ENCODE data around the gene FAM53A.
"Not testable (repeated sequence)": the region's sequence is repeated elsewhere in the genome, so short reads cannot be mapped to it uniquely, and the experiment has no call there.

FAM53A gene

DNA sequence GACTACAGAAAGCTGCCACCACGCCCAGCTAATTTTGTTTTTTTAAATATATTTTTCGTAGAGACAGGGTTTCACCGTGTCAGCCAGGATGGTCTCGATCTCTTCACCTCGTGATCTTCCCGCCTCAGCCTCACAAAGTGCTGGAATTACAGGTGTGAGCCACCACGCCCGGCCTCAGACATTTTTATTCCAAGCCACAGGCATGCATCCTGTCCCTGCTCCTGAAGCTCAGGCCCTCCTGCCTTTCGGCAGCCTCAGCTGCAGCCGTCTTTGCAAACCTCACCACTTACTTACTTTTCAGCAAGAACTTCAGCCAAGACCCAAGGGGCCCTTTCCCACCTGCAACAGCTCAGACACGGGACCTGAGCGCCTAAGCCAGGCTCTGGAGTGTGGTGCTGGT is 26.0 kb downstream of the FAM53A start:
- DNase-seq, result no peak

GRCh38 chr4:1656986-1657385 is 27.1 kb downstream of the FAM53A start:
- no peak for DNase-seq

DNA sequence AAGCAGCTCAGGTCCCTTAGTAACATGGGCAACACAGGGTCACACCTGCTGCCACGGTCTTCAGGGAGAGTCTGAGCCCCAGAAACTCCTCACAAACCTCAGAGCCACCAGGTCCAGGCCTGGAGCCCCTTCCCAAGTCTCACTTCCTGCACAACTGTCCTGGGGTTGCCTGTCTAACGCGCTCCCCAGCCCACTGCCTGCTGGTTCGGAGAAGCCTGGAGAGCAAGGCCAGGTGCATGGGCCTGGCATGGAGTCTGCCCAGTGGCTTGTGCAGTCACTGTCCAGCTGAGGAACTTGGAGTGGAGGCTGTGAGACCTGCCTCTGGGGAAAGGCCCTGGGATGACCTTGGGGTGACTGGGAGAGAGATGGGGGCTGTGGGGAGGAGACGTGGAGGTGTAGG is 28.0 kb downstream of the FAM53A start:
- DNase-seq, result no peak

DNA sequence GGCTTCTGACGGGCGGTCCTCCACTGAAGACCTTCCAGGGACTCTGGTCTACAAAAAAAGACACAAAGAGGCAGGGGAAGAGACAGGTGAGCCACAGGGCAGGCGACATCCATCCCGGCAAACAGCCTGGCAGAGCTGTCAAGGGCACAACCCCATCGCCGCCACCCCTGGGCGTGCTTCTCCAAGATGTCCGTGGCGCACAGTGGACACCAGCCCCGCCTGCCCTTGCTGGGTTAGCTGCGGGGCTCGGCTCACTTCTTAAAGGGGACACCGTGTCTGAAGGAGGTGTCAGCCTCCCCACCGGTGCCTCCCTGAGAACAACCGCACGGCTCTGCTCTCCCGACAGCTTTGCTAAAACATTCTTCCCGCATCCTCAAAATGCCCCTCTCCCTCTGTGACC is 28.4 kb downstream of the FAM53A start:
- no peak for DNase-seq

DNA sequence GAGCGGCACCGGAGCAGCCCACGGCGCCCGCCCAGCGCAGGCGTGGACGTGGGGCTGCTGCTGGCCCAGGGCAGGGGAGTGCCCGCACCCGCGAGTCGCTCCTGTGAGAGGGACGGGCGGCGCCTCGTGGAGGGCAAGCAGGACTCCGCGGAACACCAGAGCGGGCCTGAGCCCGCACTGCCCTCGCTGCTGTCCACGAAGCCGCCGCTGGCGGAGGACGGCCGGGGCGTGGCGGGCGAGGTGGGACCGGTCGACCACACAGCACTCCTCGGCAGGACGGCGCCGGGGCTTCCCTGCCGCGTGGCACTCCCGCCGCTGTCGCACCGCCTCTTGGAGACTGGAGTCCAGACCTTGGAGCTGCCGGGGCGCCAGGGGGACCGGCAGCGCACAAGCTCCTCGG is 29.0 kb downstream of the FAM53A start:
- DNase-seq, result no peak

- no peak for DNase-seq
Observed at GRCh38 chr4:1654216-1654955, 29.7 kb downstream of the FAM53A start.

DNA sequence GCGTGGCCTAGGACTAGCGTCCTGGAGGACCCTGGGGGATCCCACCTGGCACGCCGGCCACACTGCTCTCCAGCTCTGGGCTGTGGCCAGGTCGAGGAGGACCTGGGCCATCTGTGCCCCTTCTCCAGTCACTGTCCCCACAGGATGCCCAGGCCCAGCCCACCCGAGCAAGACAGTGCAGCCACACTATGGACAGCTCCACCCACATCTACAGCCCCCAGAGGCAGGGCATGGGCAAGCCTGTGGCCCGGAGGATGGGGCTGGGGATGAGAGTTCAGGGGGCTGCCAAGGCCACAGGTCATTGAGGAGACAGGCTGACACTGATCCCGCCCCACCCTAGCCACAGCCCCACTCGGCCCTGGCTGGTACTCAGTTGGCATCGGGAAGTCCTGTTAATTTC is 30.3 kb downstream of the FAM53A start:
- no peak for DNase-seq

GRCh38 chr4:1652088-1652487 is 32.0 kb downstream of the FAM53A start:
- no peak for DNase-seq

DNA sequence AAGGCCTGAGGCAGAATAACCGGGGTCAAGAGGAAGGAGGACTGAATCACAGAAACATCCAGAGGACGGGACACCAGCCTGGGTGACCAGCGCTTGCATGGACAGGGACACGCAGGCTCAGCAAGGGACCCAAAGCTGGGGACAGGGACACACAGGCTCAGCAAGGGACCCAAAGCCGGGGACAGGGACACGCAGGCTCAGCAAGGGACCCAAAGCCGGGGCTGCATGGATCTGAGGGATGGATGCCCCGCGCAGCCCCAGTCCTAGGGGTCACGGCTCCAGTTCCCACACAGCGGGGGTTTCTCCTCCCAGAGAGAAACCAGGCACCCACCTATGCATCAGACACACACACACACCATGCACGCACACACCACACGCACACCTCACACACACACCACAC is 32.5 kb downstream of the FAM53A start:
- no peak for DNase-seq

GRCh38 chr4:1648962-1649361 is 35.2 kb downstream of the FAM53A start:
- DNase-seq, result no peak

GRCh38 chr4:1647432-1647831 is 36.7 kb downstream of the FAM53A start:
- DNase-seq, result no peak

GRCh38 chr4:1646690-1647089 is 37.4 kb downstream of the FAM53A start:
- no peak for DNase-seq

DNA sequence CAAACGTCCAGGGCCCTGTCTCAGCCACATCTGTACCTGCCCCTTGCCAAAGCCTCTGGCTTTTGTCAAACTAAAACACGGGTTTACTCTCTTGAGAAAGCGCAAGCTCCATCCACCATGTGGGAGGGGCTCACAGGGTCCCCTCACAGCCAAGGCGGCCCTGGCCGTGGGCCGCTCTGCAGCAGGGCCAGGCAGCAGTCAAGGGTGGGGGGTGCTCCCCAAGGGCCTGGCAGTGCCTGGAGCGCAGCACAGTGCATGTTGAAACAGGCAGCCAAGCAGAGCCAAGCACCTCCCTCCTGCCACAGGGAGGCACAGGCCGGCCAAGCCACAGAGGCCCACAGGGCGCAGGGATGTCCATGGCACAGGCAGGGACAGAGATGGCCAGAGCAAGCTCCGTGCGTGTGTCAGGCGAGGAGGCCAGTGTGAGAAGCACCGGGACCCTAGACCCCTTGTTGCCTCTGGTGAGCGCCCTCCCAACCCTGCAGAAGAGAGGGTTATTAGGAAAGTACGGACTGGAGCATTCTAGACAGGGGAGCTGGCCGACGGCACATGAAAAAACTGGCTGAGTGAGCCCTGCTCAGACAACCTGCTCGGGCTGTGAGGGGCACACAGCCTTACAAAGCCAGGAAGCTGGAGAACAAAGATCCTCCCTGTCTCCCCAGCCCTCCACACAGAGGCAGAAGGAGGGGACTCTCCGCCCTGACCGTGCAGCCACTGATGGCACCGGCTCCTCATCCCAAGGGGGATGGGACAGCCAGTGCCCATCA is 39.0 kb downstream of the FAM53A start:
- no peak for DNase-seq

- no peak for DNase-seq
Observed at GRCh38 chr4:1643971-1644735, 40.0 kb downstream of the FAM53A start.

- DNase-seq, result no peak
Observed at GRCh38 chr4:1642196-1642951, 41.7 kb downstream of the FAM53A start.

GRCh38 chr4:1641671-1642070 is 42.4 kb downstream of the FAM53A start:
- DNase-seq, result no peak

GRCh38 chr4:1640716-1641503 is 43.2 kb downstream of the FAM53A start:
- DNase-seq, result not testable (repeated sequence)

DNA sequence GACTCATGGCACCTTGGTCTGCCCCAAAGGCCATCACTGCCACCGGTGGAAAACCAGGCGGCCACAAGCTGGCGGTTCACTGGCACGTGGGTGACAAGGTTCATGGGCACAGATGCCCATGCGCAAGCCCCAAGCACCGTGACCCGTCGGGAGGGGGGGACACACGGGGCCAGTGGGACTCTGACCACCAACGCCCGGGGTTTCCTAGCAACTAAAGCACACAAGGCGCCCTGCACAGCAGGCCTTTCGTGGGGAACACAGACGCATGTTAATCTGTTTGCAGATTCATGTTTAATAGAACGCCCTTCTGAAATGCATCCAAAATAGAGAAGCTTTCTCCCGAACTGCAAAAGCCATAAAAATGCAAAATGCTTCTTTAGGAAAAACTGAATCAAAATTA is 43.9 kb downstream of the FAM53A start:
- no peak for DNase-seq

DNA sequence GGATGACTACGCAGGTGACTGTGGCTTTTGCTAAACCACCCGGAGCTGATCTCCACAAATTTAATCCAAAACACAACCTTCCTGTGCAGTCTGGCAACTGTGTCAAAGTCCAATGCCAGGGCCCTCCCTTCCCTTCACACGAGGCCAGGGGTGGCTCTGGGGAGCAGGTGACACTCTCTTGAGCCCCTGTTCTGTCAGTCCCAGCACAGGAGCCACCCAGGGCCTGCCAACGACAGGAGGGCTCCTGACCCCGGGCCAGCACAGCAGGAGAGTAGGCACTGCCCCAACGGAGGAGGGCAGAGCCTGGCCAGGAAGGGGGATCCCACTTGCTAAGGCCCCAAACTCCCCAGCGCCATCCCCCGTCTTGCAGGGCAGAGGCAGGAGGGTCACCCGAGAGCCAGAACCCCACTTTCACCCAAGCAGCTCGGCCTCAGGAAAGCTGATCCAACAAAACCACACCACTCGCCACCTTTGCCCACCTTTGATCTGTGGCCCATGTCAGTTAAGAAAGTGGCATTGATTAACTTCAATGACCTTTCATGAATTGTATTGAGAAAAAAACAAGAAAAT is 44.7 kb downstream of the FAM53A start:
- no peak for DNase-seq

- DNase-seq, result no peak
Observed at GRCh38 chr4:1638873-1639272, 45.2 kb downstream of the FAM53A start.

GRCh38 chr4:1638272-1638598 is 45.9 kb downstream of the FAM53A start:
- DNase-seq, result no peak
